Lower leg skin (tissue), 3 donors: Measurements from ENCODE around the gene LECT2.

Source experiments
- CTCF ChIP-seq, 3 donors: fragments of 450-650 bp; IDR thresholded peaks; one replicate each; pipeline ENCODE4 v1.5.1; 2016; ENCODE audit warnings: antibody characterized with exemption in 3 of 3, mild to moderate bottlenecking in 3 of 3, moderate library complexity in 2 of 3
- POLR2A ChIP-seq, 2 donors: fragments of 450-650 bp; IDR thresholded peaks; one replicate each; pipeline ENCODE4 v1.6.1; 2016 to 2017; ENCODE audit warnings: antibody characterized with exemption in 2 of 2, mild to moderate bottlenecking in 1 of 2, moderate library complexity in 1 of 2

GRCh38 chr5:135964670-135965320 is 10.0 kb upstream of the LECT2 start:
- TF ChIP-seq CTCF (IDR thresholded peaks at IDR 0.05): no peak
- TF ChIP-seq POLR2A (IDR thresholded peaks at IDR 0.05): no peak
